ENCODE measurements around the gene DDX55.

DNA sequence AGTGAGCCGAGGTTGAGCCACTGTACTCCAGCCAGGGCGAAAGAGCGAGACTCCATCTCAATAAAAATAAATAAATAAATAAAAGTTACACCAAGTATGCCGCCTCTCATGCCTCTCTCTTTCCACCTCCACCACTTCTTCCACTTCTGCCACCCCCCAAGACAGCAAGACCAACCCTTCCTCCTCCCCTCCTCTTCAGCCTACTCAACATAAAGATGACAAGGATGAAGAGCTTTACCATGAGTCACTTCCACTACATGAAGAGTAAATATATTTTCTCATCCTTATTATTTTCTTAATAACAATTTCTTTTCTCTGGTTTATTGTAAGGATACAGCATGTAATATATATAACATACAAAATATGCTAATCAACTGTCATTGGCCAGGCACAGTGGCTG lies 21.1 kb upstream of the DDX55 start:
- no peak for TF ChIP-seq EZH2 (IDR thresholded peaks at IDR 0.05; ENCODE audit: insufficient read depth, poor library complexity, severe bottlenecking)
- no peak for TF ChIP-seq EZH2phosphoT487 (IDR thresholded peaks at IDR 0.05; ENCODE audit: insufficient read depth, low read depth)

All from GM23248 (cell line).